Posterior vena cava (tissue), 2 donors: ENCODE results near the gene POLE4. TPM values are rescaled to one million over a fixed set of nuclear protein-coding genes. Genes with fewer than 3 reads are reported as not detected.

Experiments used
- DNase-seq: peaks from one replicate; pipeline ENCODE4 v3.0.0-alpha.2; 2020; ENCODE audit warnings: low spot score
- intact Hi-C, 2 donors: fragments of 100-400 bp; cut with DNase I; formaldehyde crosslinking; loops; one replicate each; pipeline versions ENCODE4 v1.14.1 to v1.14.2; 2022 to 2023
- long read RNA-seq, 2 donors: library from polyadenylated mRNA; unstranded; transcript quantifications; one replicate each; pipeline ENCODE4 v2.0.0, GENCODE V29; 2020 to 2021
- total RNA-seq, 2 donors: library from RNA; stranded (reverse); fragmentation: NEBNext Ultra II Directional; extraction: Animal tissue kit (Norgen Biotek cat#: 25700); gene quantifications; one replicate each; pipeline ENCODE4 v1.2.1, GENCODE V29; 2021
- donor health status: DM: yes; HTN: yes; CAD: no.
- donor health status: DM: yes; HTN: yes; CAD: no.

The POLE4 gene, protein sequence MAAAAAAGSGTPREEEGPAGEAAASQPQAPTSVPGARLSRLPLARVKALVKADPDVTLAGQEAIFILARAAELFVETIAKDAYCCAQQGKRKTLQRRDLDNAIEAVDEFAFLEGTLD
- total RNA-seq, result 10 to 100 TPM; 42.6 to 45.1 TPM
- long read RNA-seq, donor 1, transcript POLE4-205 (4 exons, 1,248 nt), result major isoform, 8 of 9 reads
- long read RNA-seq, donor 1, partial matches to known transcripts, result 1 of 9 reads
- long read RNA-seq, donor 1, other reads (novel, unspliced or antisense), result 0 of 9 reads
- long read RNA-seq, donor 2, transcript POLE4-205 (4 exons, 1,248 nt), result major isoform, 11 of 15 reads
- long read RNA-seq, donor 2, partial matches to known transcripts, result 4 of 15 reads
- long read RNA-seq, donor 2, other reads (novel, unspliced or antisense), result 0 of 15 reads

GRCh38 chr2:74958274-74959105 is at the start of gene POLE4:
Gene POLE4, plus strand, starts transcription at chr2:74958643. Its CDS starts 37 bp downstream, at chr2:74958680.
- DNase-seq, result peak; percentile 99
- intact Hi-C loops, result no loop called here

DNA sequence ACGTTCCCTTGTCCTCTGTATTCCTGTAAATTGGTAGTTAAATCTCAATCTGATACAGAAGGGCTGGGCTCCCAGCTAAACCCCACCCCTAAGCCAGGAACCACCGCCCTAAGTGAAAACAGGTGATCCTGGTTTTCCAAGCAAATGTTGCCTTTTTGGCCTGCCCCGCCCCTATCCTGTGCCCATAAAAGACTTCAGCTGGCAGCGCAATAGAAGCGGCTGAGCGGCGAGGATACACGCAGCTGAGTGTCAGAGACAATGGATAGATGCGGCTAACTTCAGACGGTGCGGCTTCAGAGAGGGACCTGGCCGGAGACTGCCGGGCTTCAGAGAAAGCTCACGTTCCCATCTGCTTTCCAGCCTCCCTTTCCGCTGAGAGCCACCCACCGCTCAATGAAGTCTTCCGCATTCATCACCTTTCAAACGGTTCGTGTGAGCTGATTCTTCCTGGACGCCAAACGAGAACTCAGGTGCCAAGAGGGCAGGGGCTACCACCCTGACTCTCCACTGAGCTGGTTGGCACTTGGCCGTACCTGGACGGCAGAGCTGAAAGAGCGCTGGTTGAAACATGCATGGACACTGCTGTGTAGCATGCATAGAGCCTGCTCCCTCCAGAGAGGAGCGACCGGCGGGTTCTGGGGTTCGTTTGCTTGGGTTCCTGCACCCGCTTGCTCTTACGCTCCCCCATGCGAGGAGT is 49.5 kb upstream of the POLE4 start:
- no peak for DNase-seq
- intact Hi-C loops, result no loop called here

DNA sequence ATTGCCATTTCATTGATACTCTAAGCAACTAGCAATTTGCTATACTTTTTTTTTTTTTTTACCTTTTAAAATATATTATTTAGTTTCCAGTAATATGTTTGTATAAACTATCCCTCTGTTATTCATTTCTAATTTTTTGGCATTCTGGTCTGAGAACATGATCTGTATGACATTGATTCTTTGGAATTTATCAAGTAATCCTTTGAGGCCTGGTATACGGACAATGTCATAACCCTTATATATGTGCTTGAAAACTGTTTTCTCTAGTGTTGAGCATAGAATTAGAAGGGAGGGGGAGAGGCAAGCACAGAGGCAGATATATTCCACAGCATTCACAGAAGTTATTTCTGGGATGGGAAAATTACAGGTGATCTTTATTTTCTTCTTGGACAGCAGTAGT is 48.2 kb upstream of the POLE4 start:
- DNase-seq, result no peak
- intact Hi-C loops, result no loop called here

DNA sequence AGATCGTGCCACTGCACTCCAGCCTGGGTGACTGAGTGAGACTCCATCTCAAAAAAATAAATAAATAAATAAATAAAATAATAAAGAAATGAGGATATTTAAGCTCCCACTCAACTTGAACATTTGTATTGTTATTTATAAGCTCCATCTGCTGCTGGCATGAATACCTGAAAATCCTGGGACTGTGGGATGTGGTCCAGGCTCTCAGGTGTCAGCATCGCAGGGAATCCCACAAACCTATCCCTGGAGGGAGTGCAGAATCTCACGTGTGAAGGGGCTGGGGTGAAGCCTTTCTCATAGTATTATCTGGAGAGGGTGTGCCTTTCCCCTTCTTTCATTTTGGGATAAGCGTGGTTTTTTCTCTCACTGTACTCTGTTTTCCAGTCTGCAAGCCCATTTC is 47.4 kb upstream of the POLE4 start:
- intact Hi-C loops, result no loop called here
- no peak for DNase-seq

GRCh38 chr2:74915743-74916142 is 42.7 kb upstream of the POLE4 start:
- intact Hi-C loops, result no loop called here
- DNase-seq, result no peak

- DNase-seq, result no peak
- intact Hi-C loops, result no loop called here
These were observed 42.0 kb upstream of the POLE4 start for GRCh38 chr2:74916394-74916793.

DNA sequence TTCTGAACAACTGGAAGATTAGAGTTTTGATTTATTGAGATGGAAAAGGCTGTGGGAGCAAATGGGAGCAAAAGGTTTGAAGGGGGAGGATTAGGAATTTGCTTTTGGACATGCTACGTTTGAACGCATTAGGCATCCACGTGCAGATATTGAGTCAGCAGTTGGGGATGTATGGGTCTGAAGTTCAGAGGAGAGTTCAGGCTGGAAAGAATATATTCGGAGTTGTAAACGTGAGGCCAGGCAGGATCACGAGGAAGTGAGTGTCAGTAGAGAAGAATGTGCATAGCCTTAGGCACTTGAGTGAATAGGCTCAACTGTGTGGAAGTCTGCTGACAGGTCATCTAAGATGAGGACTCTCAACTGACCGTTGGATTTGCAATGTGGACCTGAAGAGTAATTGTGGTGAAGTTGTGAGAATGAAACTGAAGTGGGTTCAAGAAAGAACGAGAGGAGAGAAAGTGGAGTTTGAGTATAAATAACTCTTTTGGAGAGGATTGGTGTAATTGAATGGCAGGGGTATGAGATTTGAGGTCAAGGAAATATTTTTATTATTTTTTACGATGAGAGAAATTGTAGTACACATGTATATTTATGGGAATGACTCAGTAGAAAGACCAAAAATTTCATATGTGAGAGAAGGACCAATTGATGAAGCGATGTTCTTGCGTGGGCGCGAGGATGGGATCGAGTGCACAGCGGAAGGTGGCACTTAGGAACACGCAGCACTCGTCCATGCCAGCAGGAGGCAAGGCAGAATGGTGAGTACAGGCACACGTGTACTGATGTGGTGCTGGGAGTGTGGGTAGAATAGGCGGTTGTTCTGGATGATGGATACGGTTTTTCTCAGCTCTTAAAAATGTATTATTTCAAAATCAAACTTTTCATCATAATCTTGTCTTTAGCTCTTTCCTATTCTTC is 40.5 kb upstream of the POLE4 start:
- intact Hi-C loops, result no loop called here
- DNase-seq, result no peak

GRCh38 chr2:74919827-74920226 is 38.6 kb upstream of the POLE4 start:
- intact Hi-C loops, result loop anchor here (10.0 kb wide), 1 partner anchor 485 kb away; no protein-coding TSS in a partner anchor
- peak; percentile 89 for DNase-seq

GRCh38 chr2:74921236-74921736 is 37.2 kb upstream of the POLE4 start:
- intact Hi-C loops, result loop anchor here (10.0 kb wide), 1 partner anchor 484 kb away; no protein-coding TSS in a partner anchor
- DNase-seq, result no peak

GRCh38 chr2:74922592-74923227 is 35.7 kb upstream of the POLE4 start:
- DNase-seq, result no peak
- intact Hi-C loops, result loop anchor here (10.0 kb wide), 1 partner anchor 482 kb away; no protein-coding TSS in a partner anchor

DNA sequence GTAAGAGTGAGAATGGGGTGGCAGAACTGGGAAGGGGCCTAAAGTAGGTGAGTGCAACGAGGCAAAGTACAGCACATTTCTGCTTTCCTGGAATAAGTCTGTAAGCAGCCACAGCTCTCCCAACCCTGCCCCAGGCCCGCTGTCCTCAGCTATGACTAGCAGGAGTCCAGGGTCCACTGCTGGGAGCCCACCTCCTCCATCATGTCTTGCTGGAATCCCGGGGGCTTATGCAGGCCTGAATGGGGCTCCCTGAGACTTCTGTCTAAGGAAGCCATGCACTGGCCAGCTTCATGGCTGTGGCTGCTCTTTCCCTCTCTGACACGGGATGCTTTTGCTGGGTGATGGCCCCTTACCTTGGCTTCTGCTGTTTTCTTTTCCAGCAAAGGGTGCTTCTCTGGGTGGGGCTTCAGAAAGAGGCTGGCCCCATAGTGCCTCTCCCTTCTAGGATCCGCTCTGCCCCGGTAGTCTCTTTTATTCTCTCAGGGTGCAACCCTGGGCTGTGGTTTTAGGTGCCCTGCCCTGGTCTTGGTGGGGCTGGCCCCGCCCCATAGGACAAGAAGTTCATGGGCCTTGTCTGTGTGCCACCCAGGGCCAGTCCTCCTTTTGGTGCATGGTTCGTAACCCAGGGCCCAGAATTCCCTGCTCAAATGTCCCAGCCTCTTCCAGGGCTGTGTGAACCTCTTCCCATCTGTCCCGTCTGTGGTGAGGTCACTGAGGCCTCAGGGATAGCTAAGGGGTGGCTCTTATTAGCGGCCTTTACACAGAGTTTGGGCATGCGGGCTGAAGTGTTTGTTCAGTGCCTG is 33.8 kb upstream of the POLE4 start:
- DNase-seq, result no peak
- intact Hi-C loops, result loop anchor here (10.0 kb wide), 1 partner anchor 480 kb away; no protein-coding TSS in a partner anchor

- intact Hi-C loops, result loop anchor here (10.0 kb wide), 1 partner anchor 479 kb away; no protein-coding TSS in a partner anchor
These were observed 33.1 kb upstream of the POLE4 start for GRCh38 chr2:74925361-74925786.

DNA sequence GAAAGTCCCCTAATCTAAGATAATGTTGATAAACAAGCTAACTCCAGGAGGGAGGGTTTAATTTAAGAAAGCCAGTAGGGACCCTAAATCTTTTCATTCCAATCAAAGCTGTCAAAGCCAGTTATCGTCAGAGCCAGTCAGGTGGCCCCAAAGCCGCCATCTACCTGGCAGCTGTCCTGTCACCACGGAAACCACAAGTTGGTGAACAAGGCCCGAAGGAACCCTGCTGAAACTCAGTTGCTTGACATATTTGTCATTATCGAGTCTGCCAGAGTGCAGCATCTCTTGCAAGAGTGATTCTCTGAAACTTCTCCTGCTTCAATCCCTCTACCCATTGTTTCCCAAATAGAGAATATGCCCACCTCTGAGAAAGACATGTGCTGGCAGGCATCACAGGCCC is 30.8 kb upstream of the POLE4 start:
- intact Hi-C loops, result loop anchor here (10.0 kb wide), 1 partner anchor 477 kb away; no protein-coding TSS in a partner anchor
- DNase-seq, result no peak

More at GRCh38 chr2:74925361-74925786, 33.1 kb upstream of the POLE4 start:
- no peak for DNase-seq

DNA sequence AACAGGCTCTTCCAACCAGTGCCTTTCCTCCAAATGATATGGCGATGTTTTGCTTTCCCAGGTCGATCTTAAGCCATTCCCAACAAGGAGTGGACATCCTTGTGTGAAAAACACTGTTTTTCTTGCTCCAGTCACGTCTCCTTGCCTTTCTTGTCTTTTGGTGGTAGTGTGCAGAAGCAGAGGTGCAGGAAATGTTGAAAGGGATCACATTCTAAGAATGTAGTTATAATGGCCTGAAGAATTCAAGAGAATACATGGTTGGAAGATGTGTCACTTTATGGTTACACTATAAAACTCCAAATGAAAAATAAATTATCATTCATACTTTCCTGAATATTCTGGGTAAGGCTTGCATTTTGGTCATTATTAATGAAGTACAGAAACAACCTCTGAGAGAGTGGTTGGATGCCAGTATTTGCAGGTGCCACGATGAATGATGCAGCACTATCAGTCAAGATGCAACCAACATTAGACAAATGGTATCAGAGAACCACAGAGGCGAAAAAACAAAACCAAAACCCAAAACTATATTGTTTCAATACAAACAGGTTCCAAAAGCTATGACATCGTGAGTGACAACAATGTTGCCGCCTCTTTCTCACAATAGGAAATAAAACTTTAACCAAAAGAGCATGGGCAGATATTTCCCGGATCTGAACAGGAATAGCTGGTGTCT is 27.5 kb upstream of the POLE4 start:
- DNase-seq, result no peak
- intact Hi-C loops, result no loop called here

- no peak for DNase-seq
- intact Hi-C loops, result no loop called here
These were observed 26.5 kb upstream of the POLE4 start for GRCh38 chr2:74931940-74932339.

- intact Hi-C loops, result no loop called here
- DNase-seq, result no peak
These were observed 22.5 kb upstream of the POLE4 start for GRCh38 chr2:74935975-74936391.
